HG02943 (cell line): ENCODE data around the gene INPP5A.

Source experiments
- ATAC-seq: cut with Tn5 transposase; IDR thresholded peaks from one replicate; pipeline ENCODE4 v1.9.1; 2021; ENCODE audit warnings: mild to moderate bottlenecking, low read depth, moderate library complexity; ENCODE audit not compliant: unreplicated experiment

Gene INPP5A

GRCh38 chr10:132607961-132608495 lies 70.4 kb downstream of the INPP5A start:
- ATAC-seq, result no peak

GRCh38 chr10:132608511-132609195 lies 71.1 kb downstream of the INPP5A start:
- ATAC-seq, result no peak

GRCh38 chr10:132609211-132609610 lies 71.6 kb downstream of the INPP5A start:
- no peak for ATAC-seq

- no peak for ATAC-seq
Measured at GRCh38 chr10:132610071-132610701, 72.6 kb downstream of the INPP5A start.

GRCh38 chr10:132611026-132611910 lies 73.7 kb downstream of the INPP5A start:
- ATAC-seq, result no peak

GRCh38 chr10:132611986-132612385 lies 74.4 kb downstream of the INPP5A start:
- ATAC-seq, result no peak

- ATAC-seq, result no peak
Measured at GRCh38 chr10:132612571-132613504, 75.3 kb downstream of the INPP5A start.

GRCh38 chr10:132613566-132614348 lies 76.2 kb downstream of the INPP5A start:
- ATAC-seq, result no peak

- ATAC-seq, result no peak
Measured at GRCh38 chr10:132614431-132615340, 77.1 kb downstream of the INPP5A start.

GRCh38 chr10:132615341-132616169 lies 78.0 kb downstream of the INPP5A start:
- no peak for ATAC-seq

GRCh38 chr10:132616170-132616995 lies 78.8 kb downstream of the INPP5A start:
- no peak for ATAC-seq

GRCh38 chr10:132616996-132617736 lies 79.6 kb downstream of the INPP5A start:
- ATAC-seq, result no peak

GRCh38 chr10:132617737-132618052 lies 80.1 kb downstream of the INPP5A start:
- no peak for ATAC-seq

- ATAC-seq, result no peak
Measured at GRCh38 chr10:132618158-132618919, 80.8 kb downstream of the INPP5A start.

GRCh38 chr10:132619927-132620326 lies 82.3 kb downstream of the INPP5A start:
- no peak for ATAC-seq
